Right hindlimb (tissue), 1 donor: ENCODE measurements around the gene GCN1.
"Not testable (repeated sequence)": the region's sequence is repeated elsewhere in the genome, so short reads cannot be mapped to it uniquely, and the experiment has no call there.

Experiments used
- DNase-seq: peaks from one replicate; pipeline ENCODE4 v3.0.0-alpha.2; 2018

Gene GCN1

GRCh38 chr12:120212301-120212700, 17.8 kb upstream of the GCN1 start:
- DNase-seq = no peak

- DNase-seq = no peak
Observed at GRCh38 chr12:120211904-120212283, 17.4 kb upstream of the GCN1 start.

GRCh38 chr12:120211243-120211903, 16.9 kb upstream of the GCN1 start:
- DNase-seq = no peak

GRCh38 chr12:120209851-120210250, 15.3 kb upstream of the GCN1 start:
- no peak for DNase-seq

GRCh38 chr12:120207227-120207626, 12.7 kb upstream of the GCN1 start:
- no peak for DNase-seq

- DNase-seq = not testable (repeated sequence)
Observed at GRCh38 chr12:120206781-120207180, 12.3 kb upstream of the GCN1 start.

GRCh38 chr12:120206228-120206627, 11.7 kb upstream of the GCN1 start:
- DNase-seq = no peak

- no peak for DNase-seq
Observed at GRCh38 chr12:120204171-120204570, 9.7 kb upstream of the GCN1 start.

- DNase-seq = no peak
Observed at GRCh38 chr12:120200364-120200800, 5.9 kb upstream of the GCN1 start.

- no peak for DNase-seq
Observed at GRCh38 chr12:120199595-120200306, 5.2 kb upstream of the GCN1 start.

GRCh38 chr12:120199025-120199424, 4.5 kb upstream of the GCN1 start:
- DNase-seq = no peak

- no peak for DNase-seq
Observed at GRCh38 chr12:120197542-120197887, 3.0 kb upstream of the GCN1 start.

GRCh38 chr12:120196817-120197541, 2.5 kb upstream of the GCN1 start:
- not testable (repeated sequence) for DNase-seq

GRCh38 chr12:120196363-120196762, 1.8 kb upstream of the GCN1 start:
- no peak for DNase-seq

GRCh38 chr12:120194226-120194533, 335 bp downstream of the GCN1 start:
- DNase-seq = no peak

GRCh38 chr12:120193286-120193685, 1.2 kb downstream of the GCN1 start:
- DNase-seq = not testable (repeated sequence)

- DNase-seq = no peak
Observed at GRCh38 chr12:120190985-120191480, 3.5 kb downstream of the GCN1 start.

- no peak for DNase-seq
Observed at GRCh38 chr12:120190386-120190785, 4.1 kb downstream of the GCN1 start.

GRCh38 chr12:120186654-120187053, 7.9 kb downstream of the GCN1 start:
- DNase-seq = no peak

GRCh38 chr12:120183211-120183631, 11.3 kb downstream of the GCN1 start:
- DNase-seq = no peak

GRCh38 chr12:120181991-120182631, 12.4 kb downstream of the GCN1 start:
- DNase-seq = no peak

GRCh38 chr12:120180975-120181374, 13.5 kb downstream of the GCN1 start:
- DNase-seq = no peak

GRCh38 chr12:120175537-120175936, 19.0 kb downstream of the GCN1 start:
- no peak for DNase-seq
